Smooth muscle cell (in vitro differentiated cells): Measurements from ENCODE around the gene COMP. TPM values are rescaled to one million over a fixed set of nuclear protein-coding genes. Genes with fewer than 3 reads are reported as not detected.

Source experiments
- DNase-seq: peaks from one replicate; lab custom pipeline; 2025; ENCODE audit not compliant: unreplicated experiment; lab: John Stamatoyannopoulos, UW
- H2AFZ ChIP-seq: fragments of 200-600 bp; sonication (generic); 2 replicates; pipeline ENCODE4 v1.6.0; 2016; ENCODE audit warnings: antibody characterized with exemption, low read depth, mild to moderate bottlenecking
- H3F3A ChIP-seq: fragments of 200-600 bp; sonication (generic); 2 replicates; pipeline ENCODE4 v1.6.0; 2017; ENCODE audit warnings: antibody characterized with exemption, low read depth
- H3K27ac ChIP-seq: fragments of 200-600 bp; sonication (generic); 2 replicates; pipeline ENCODE4 v1.5.1; 2016; ENCODE audit warnings: low read depth, mild to moderate bottlenecking
- H3K27me3 ChIP-seq: fragments of 200-600 bp; sonication (generic); 2 replicates; pipeline ENCODE4 v1.6.1; 2016; ENCODE audit warnings: low read depth, mild to moderate bottlenecking
- H3K36me3 ChIP-seq: fragments of 200-600 bp; sonication (generic); 2 replicates; pipeline ENCODE4 v1.5.1; 2016; ENCODE audit warnings: low read depth
- H3K4me1 ChIP-seq: fragments of 200-600 bp; sonication (generic); 2 replicates; pipeline ENCODE4 v1.5.1; 2016; ENCODE audit warnings: low read depth
- H3K4me2 ChIP-seq: fragments of 200-600 bp; sonication (generic); 2 replicates; pipeline ENCODE4 v1.6.0; 2016; ENCODE audit warnings: mild to moderate bottlenecking
- H3K4me3 ChIP-seq: fragments of 200-600 bp; sonication (generic); 2 replicates; pipeline ENCODE4 v1.5.1; 2016; ENCODE audit warnings: mild to moderate bottlenecking
- H3K79me2 ChIP-seq: fragments of 200-600 bp; sonication (generic); 2 replicates; pipeline ENCODE4 v1.6.0; 2016; ENCODE audit warnings: low read depth, mild to moderate bottlenecking
- H3K9ac ChIP-seq: fragments of 200-600 bp; sonication (generic); 2 replicates; pipeline ENCODE4 v1.6.0; 2016; ENCODE audit warnings: low read depth
- H3K9me3 ChIP-seq: fragments of 200-600 bp; sonication (generic); replicated peaks from 2 replicates; pipeline ENCODE4 v1.5.1; 2016; ENCODE audit warnings: low read depth
- H4K20me1 ChIP-seq: fragments of 200-600 bp; sonication (generic); 2 replicates; pipeline ENCODE4 v1.6.0; 2016; ENCODE audit warnings: low read depth
- WGBS: methylation state at CpG from one replicate; pipeline ENCODE4 v1.1.7; 2016; ENCODE audit warnings: low lambda C conversion rate; 5-methylcytosine and 5-hydroxymethylcytosine counted together
- polyA plus RNA-seq: library from polyadenylated mRNA; unstranded; fragments of >200 nt; fragmentation: Nextera tagmentation; extraction: Ambion mirVana; gene quantifications from 2 replicates; pipeline ENCODE4 v1.2.1, GENCODE V29; 2016
- total RNA-seq: library from RNA; depleted of rRNA; stranded (reverse); fragments of >200 nt; gene quantifications from 2 replicates; pipeline ENCODE4 v1.2.3, GENCODE V29; 2014
- TF ChIP-seq, protein P1 (sequence below): fragments of 200-600 bp; sonication (generic); IDR thresholded peaks from 2 replicates; pipeline ENCODE4 v1.5.1; 2017; ENCODE audit warnings: borderline replicate concordance, mild to moderate bottlenecking, antibody characterized with exemption; ENCODE audit not compliant: insufficient read depth, poor library complexity, severe bottlenecking

COMP gene
- total and polyA plus RNA-seq, 2 experiments from 2014 or later, result 196 to 901 TPM

DNA sequence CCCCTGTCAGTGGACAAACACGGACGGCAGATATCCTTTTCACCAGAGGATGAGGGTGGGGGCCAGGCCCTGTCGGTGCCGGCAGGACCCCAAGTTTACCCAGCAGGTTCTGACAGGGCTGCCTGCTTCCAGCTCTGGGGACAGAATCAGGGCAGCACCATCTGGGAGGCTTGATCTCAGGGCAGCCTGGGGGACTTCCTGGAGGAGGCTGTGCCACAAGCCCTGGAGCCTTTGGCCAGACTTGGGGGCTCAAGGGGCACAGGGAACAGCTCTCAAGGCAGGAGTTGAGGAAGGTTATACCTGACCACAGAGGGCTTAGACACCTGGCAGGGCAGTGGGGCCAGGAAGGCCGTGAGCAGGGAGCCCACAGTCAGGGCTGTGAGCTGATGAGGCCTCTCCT, 45.2 kb downstream of the COMP start:
- peaks cover 48% of the 10 kb centered on the region for H4K20me1 ChIP-seq
- peaks cover 5% of the 10 kb centered on the region for H3K4me1 ChIP-seq
- no peak overlapping the region for H3K4me2 ChIP-seq
- DNase-seq, result no peak
- no peaks in the 10 kb centered on the region for H3K36me3 ChIP-seq
- no peak overlapping the region for H3K9ac ChIP-seq
- no peaks in the 10 kb centered on the region for H3K79me2 ChIP-seq
- H3K9me3 ChIP-seq, result no peaks in the 10 kb centered on the region
- no peak overlapping the region for H2AFZ ChIP-seq
- TF ChIP-seq, protein P1, sequence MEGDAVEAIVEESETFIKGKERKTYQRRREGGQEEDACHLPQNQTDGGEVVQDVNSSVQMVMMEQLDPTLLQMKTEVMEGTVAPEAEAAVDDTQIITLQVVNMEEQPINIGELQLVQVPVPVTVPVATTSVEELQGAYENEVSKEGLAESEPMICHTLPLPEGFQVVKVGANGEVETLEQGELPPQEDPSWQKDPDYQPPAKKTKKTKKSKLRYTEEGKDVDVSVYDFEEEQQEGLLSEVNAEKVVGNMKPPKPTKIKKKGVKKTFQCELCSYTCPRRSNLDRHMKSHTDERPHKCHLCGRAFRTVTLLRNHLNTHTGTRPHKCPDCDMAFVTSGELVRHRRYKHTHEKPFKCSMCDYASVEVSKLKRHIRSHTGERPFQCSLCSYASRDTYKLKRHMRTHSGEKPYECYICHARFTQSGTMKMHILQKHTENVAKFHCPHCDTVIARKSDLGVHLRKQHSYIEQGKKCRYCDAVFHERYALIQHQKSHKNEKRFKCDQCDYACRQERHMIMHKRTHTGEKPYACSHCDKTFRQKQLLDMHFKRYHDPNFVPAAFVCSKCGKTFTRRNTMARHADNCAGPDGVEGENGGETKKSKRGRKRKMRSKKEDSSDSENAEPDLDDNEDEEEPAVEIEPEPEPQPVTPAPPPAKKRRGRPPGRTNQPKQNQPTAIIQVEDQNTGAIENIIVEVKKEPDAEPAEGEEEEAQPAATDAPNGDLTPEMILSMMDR, result no peak
- H3K27ac ChIP-seq, result no peak overlapping the region
- no peak overlapping the region for H3K4me3 ChIP-seq
- peaks cover 3% of the 10 kb centered on the region for H3F3A ChIP-seq
- H3K27me3 ChIP-seq, result no peaks in the 10 kb centered on the region
- WGBS, result 92% methylated on average over 5 of the region's 5 CpGs

DNA sequence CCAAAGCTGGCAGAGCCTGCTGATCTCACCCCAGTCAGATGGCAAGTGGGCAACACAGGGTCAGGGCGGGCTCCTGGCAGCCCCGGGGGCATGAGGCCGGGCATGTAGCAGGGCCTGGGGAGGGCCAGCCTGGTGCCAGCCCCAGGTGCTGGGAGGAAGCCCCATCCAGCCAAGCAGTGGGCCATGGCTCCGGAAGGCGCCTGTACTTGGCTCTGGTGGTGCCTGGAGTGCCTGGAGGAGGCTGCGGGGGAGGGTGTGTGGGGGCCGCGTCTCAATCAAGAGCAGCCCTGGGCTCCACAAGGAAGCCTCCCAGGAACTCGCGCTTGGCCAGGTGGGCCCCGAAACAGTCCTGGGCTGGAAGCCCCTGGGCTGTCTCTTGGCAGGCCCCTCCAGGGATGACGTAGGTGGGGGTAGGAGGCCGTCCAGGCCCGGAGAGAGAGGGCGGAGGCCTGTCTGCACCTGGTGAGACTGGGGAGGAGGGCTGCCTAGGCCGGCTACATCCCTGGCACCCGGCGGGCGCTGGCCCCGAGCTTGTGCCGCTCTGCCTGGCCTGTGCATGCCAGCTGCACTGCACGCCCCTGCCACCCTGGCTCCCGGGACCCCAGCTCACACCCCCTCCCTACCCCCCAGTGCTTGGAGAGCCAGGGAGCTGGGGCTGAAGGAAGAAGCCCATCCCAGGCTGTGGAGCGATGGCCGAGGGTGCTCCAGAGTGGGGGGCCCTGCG, 45.9 kb downstream of the COMP start:
- H3K4me3 ChIP-seq, result no peak overlapping the region
- no peaks in the 10 kb centered on the region for H3K36me3 ChIP-seq
- H3K4me2 ChIP-seq, result no peak overlapping the region
- H3F3A ChIP-seq, result peaks cover 3% of the 10 kb centered on the region
- TF ChIP-seq, protein P1, result no peak
- 98% methylated on average over 13 of the region's 26 CpGs for WGBS
- no peak overlapping the region for H3K27ac ChIP-seq
- no peaks in the 10 kb centered on the region for H3K79me2 ChIP-seq
- H3K4me1 ChIP-seq, result peaks cover 5% of the 10 kb centered on the region
- peaks cover 56% of the 10 kb centered on the region for H4K20me1 ChIP-seq
- no peak overlapping the region for H2AFZ ChIP-seq
- DNase-seq, result no peak
- H3K27me3 ChIP-seq, result no peaks in the 10 kb centered on the region
- no peaks in the 10 kb centered on the region for H3K9me3 ChIP-seq
- H3K9ac ChIP-seq, result no peak overlapping the region

DNA sequence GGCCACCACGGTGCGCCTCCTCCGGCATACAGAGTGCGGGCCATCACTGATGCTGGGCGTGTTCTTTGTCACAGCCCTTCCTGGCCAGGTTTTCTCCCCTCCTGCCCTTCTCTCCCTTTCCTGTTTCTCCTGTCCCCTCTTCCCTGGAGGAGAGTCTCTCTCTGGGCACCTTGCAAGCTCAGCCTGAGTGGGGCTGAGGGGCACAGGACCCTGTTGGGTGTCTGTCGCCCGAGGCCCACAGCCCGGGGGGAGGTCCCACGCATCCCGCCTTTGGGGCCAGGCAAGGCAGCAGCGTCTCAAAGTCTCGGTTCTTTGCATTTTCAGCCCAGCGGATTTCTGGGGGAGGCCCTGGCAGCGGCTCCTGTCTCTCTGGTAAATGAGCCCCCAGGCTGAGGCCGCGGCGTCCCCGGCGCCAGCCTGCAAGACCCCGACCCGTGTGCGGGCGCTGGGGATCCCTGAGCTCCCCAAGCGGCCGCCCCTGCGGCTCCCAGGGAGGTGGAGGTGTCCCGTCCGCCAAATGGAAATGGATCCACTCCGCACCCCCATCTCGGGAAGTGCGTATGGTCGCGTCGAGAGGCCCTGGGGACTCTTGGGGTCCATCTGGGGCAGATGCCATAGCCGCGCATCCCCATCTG, 47.2 kb downstream of the COMP start:
- H3F3A ChIP-seq, result peaks cover 3% of the 10 kb centered on the region
- DNase-seq, result no peak
- no peaks in the 10 kb centered on the region for H3K4me1 ChIP-seq
- no peak overlapping the region for H3K27ac ChIP-seq
- whole genome bisulfite sequencing, result 95% methylated on average over 36 of the region's 36 CpGs
- no peak overlapping the region for H3K9ac ChIP-seq
- no peak overlapping the region for H3K4me2 ChIP-seq
- peaks cover 69% of the 10 kb centered on the region for H4K20me1 ChIP-seq
- H3K27me3 ChIP-seq, result no peaks in the 10 kb centered on the region
- no peak overlapping the region for H3K4me3 ChIP-seq
- TF ChIP-seq, protein P1, result no peak
- H3K79me2 ChIP-seq, result no peaks in the 10 kb centered on the region
- no peaks in the 10 kb centered on the region for H3K9me3 ChIP-seq
- no peaks in the 10 kb centered on the region for H3K36me3 ChIP-seq
- H2AFZ ChIP-seq, result no peak overlapping the region
